Gastrocnemius medialis (tissue), 4 donors: ENCODE data around the gene APBB2.

Experiments
- CTCF ChIP-seq, 5 experiments: fragments of 450-650 bp in 3 of 5; fragments of 200-600 bp in 2 of 5; sonication (generic) in 2 of 5; IDR thresholded peaks in 4 of 5; conservative IDR thresholded peaks in 1 of 5; 1 replicate in 4 of 5; 2 replicates in 1 of 5; pipeline ENCODE4 v1.5.1; 2016 to 2019; ENCODE audit warnings: antibody characterized with exemption in 5 of 5, mild to moderate bottlenecking in 3 of 5, moderate library complexity in 3 of 5
- POLR2A ChIP-seq, 2 donors: fragments of 450-650 bp; IDR thresholded peaks; one replicate each; pipeline ENCODE4 v1.6.1; 2017; ENCODE audit warnings: antibody characterized with exemption in 2 of 2, mild to moderate bottlenecking in 2 of 2, moderate library complexity in 2 of 2

- TF ChIP-seq CTCF (IDR thresholded peaks at IDR 0.05 in 4 of 5, conservative IDR thresholded peaks at IDR 0.05 in 1 of 5) = no peak
- no peak for TF ChIP-seq POLR2A (IDR thresholded peaks at IDR 0.05)
Measured at GRCh38 chr4:41164405-41164804, 49.9 kb downstream of the APBB2 start.
